UCSD-AML1 (cell line): Measurements from ENCODE around the gene FAM124A.

Experiments
- DNase-seq: peaks from one replicate; lab custom pipeline; 2025; ENCODE audit not compliant: unreplicated experiment; lab: John Stamatoyannopoulos, UW

The FAM124A gene

GRCh38 chr13:51220706-51221105 is 1.5 kb upstream of the FAM124A start:
- DNase-seq, result no peak

- DNase-seq, result no peak
Measured at GRCh38 chr13:51221108-51221507, 1.1 kb upstream of the FAM124A start.

GRCh38 chr13:51221674-51222036 is 543 bp upstream of the FAM124A start:
- DNase-seq, result no peak

GRCh38 chr13:51222686-51223559 is 725 bp downstream of the FAM124A start:
- DNase-seq, result no peak

- DNase-seq, result no peak
Measured at GRCh38 chr13:51223560-51224270, 1.5 kb downstream of the FAM124A start.

GRCh38 chr13:51225029-51225428 is 2.8 kb downstream of the FAM124A start:
- no peak for DNase-seq

- no peak for DNase-seq
Measured at GRCh38 chr13:51227404-51227803, 5.2 kb downstream of the FAM124A start.

GRCh38 chr13:51229101-51229719 is 7.0 kb downstream of the FAM124A start:
- DNase-seq, result no peak

- DNase-seq, result no peak
Measured at GRCh38 chr13:51229731-51230130, 7.5 kb downstream of the FAM124A start.

GRCh38 chr13:51230477-51231105 is 8.4 kb downstream of the FAM124A start:
- no peak for DNase-seq

GRCh38 chr13:51231456-51231855 is 9.3 kb downstream of the FAM124A start:
- DNase-seq, result no peak

GRCh38 chr13:51232328-51232727 is 10.1 kb downstream of the FAM124A start:
- no peak for DNase-seq

GRCh38 chr13:51233117-51233826 is 11.1 kb downstream of the FAM124A start:
- DNase-seq, result no peak

- DNase-seq, result no peak
Measured at GRCh38 chr13:51234676-51235075, 12.5 kb downstream of the FAM124A start.

- no peak for DNase-seq
Measured at GRCh38 chr13:51235186-51235585, 13.0 kb downstream of the FAM124A start.

GRCh38 chr13:51235756-51236490 is 13.7 kb downstream of the FAM124A start:
- no peak for DNase-seq

- DNase-seq, result no peak
Measured at GRCh38 chr13:51236491-51236792, 14.2 kb downstream of the FAM124A start.

- no peak for DNase-seq
Measured at GRCh38 chr13:51237386-51237785, 15.2 kb downstream of the FAM124A start.

GRCh38 chr13:51237887-51238286 is 15.7 kb downstream of the FAM124A start:
- no peak for DNase-seq

GRCh38 chr13:51240178-51240577 is 18.0 kb downstream of the FAM124A start:
- DNase-seq, result no peak
